Ammon's horn (tissue), 1 donor: ENCODE data around the gene ATG9A.

Source experiments
- DNase-seq: peaks from one replicate; pipeline ENCODE4 v3.0.0-alpha.2; 2016; ENCODE audit warnings: low spot score

The ATG9A gene

GRCh38 chr2:219177552-219178376 is 51.7 kb downstream of the ATG9A start, which contains the start of gene RETREG2:
RETREG2 (plus strand) TSS chr2:219178275; CDS start chr2:219178353, 78 bp downstream.
- peak; percentile 91 for DNase-seq

- DNase-seq: peak; percentile 90
Observed at GRCh38 chr2:219176818-219177551, 52.5 kb downstream of the ATG9A start, which contains the start of gene CNPPD1. CNPPD1 (minus strand) TSS chr2:219176925; CDS start chr2:219176828, 97 bp downstream.

DNA sequence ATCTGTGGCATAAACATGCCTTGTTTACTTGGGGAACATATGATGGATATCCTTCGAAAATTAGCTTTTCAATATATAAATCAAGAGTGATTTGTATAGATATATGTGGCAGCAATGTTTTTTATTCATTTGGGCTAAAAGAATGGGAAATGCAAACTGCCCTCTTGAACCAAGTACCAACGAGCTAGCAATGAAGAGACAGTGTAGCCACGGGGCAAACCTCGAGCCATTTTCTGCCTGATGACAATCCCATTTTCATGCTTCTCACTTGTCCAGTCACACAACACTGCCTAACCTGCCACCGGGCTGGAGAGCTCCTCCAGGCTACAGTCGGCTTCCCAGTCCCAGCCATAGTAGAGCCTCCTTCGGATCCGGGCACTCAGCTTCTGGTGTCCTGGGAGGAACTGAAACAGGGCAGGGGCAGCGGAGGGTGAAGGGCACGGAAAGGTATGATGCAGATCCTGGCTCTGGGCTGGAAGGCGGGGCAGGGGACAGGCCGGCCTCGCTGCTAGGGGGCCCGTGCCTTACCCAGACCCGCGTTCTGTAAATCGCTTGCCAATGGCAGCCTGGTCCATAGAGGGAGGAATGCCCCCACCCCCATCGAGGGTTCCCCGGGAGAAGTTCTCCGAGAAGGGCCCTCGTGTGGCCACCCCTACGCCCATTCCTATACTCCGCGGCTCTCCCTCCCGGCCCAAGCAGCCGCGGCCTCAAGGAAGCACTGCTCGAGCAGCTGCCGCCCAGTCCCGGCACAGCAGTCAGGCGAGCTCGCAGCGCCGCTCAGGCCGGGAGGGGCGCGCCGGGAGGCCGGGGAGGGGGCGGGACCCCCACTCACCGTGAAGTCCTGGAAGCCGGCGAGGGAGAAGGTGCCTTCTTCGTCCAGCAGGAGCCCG is 53.3 kb downstream of the ATG9A start:
- peak; percentile 53 for DNase-seq

DNA sequence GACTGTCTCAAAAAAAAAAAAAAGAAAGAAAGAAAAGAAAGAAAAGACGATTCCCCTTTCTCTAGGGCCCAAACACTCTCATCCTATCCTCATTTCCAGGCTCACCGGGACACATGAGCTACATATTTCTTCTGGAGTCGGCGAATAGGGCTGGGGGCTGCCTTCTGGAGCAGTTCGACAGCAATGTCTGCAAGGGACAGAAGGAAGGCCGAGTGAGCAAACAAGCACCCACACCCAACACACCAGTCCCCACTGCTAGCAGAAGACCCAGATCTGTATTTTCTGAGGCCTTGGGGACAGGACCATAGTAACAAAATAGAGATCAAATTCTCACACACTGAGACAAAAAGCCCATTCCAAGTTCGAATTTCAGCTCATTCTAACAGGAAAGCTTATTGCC is 54.0 kb downstream of the ATG9A start:
- no peak for DNase-seq

GRCh38 chr2:219174801-219175200 is 54.6 kb downstream of the ATG9A start:
- DNase-seq: no peak

- no peak for DNase-seq
Observed at GRCh38 chr2:219174146-219174545, 55.3 kb downstream of the ATG9A start.

DNA sequence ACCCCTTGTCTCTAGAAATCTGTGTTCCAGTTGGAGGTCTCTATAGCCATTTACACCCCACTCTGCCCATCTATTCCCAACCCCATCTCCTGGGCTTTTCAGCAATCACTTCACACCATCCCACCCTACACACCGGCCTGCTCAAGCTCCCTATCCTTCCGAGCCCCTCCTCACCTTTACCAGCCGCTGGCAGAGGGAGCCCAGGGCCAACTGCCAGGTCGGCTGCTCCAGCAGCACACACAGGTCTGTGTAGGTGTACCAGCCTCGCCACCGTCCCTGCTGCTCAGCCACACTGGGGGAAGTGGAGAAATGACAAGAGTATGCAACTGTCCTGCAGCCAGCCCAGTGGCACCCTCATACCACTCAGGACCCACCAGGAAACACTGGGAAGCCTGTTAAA is 56.3 kb downstream of the ATG9A start:
- DNase-seq: no peak

DNA sequence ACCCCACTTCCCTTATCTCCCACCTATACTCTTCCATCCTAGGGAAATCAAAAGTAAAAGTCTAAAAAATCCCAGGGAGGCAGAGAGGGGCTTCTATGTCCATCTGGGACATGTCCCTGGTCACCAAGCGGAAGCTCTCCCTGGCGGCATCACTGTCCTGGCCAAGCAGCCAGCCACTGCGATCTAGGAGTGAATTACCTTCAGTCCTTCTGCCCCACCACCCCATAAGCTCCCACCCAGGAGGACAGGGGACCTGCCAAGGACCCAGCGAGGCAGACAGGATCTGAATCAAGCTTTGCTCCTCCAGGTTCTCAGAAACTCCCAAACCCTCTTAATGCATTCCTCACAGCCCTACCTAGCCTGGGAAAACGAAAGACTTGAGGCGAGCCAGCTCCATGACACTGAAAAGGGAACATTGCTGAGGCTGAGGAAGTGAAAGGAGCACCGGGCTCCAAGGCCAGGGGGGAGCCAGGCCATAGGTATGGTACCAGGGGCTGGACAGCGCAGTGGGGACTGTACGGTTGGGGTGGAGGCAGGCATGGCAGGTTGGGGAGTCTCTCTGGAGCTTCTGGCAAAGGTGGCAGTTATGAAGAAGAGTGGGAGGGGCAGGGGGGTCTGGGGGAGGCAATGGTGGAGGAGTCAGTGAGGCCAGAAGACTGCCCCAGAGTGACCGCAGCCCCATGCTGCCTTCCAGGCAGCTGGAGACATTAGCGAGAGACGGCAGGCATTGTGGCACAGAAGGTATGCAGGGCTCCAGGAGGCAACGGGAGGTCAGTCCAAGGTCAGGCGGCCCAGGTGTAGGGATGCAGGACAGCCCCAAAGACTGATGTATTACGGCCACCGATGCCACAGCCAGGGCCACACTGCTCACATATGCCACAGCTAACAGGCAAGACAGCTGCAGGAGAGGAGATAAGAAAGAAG is 56.9 kb downstream of the ATG9A start:
- DNase-seq: no peak

DNA sequence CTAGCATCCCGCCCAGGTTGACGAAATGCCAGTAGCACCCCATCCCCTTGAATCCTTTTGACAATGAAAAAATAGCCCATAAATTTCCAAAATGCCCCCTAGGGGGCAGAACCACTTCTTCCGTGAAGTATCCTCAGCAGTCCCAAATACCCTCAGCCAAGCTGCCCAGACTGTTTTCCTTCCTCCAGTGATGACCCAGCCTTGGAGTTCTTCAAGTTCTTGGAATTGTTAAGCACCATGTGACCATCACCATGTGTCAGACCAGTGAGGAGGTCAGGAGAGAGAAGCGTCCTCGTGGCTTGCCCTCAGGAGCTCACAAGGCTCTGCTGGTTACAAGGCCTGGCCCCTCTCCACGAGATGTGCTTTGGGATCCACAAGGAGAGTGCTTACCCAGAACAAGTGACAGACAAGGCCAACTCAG is 58.2 kb downstream of the ATG9A start:
- peak; percentile 49 for DNase-seq

- no peak for DNase-seq
Observed at GRCh38 chr2:219169930-219170654, 59.3 kb downstream of the ATG9A start, which contains the start of gene SLC23A3. SLC23A3 (minus strand) TSS chr2:219170029; CDS start chr2:219169984, 45 bp downstream.
